NCI-H82 treated with DMSO at 0.1 percent for 48 hours (cell line): ENCODE results near the gene CRYZL1.
A peak's percentile ranks its signal among the peaks of the same experiment; 100 is the strongest.
"Not testable (repeated sequence)": the region's sequence is repeated elsewhere in the genome, so short reads cannot be mapped to it uniquely, and the experiment has no call there.

Experiments
- DNase-seq: peaks from one replicate; lab custom pipeline; 2025; ENCODE audit not compliant: unreplicated experiment; lab: John Stamatoyannopoulos, UW

The CRYZL1 gene

GRCh38 chr21:33641352-33642026, at the start of gene CRYZL1:
TSS of gene CRYZL1 (minus strand) at chr21:33641741. CDS start at chr21:33631551, 10,190 bp downstream.
- DNase-seq, result peak; percentile 96

GRCh38 chr21:33690874-33691273, 49.3 kb upstream of the CRYZL1 start:
- no peak for DNase-seq

- DNase-seq, result no peak
Measured at GRCh38 chr21:33688353-33688752, 46.8 kb upstream of the CRYZL1 start.

GRCh38 chr21:33687634-33688033, 46.1 kb upstream of the CRYZL1 start:
- no peak for DNase-seq

- no peak for DNase-seq
Measured at GRCh38 chr21:33686386-33686785, 44.8 kb upstream of the CRYZL1 start.

GRCh38 chr21:33685613-33686197, 44.2 kb upstream of the CRYZL1 start:
- no peak for DNase-seq

GRCh38 chr21:33684923-33685560, 43.5 kb upstream of the CRYZL1 start:
- no peak for DNase-seq

GRCh38 chr21:33684068-33684467, 42.5 kb upstream of the CRYZL1 start:
- peak; percentile 35 for DNase-seq

GRCh38 chr21:33682992-33683627, 41.6 kb upstream of the CRYZL1 start:
- no peak for DNase-seq

GRCh38 chr21:33680870-33681269, 39.3 kb upstream of the CRYZL1 start:
- DNase-seq, result no peak

GRCh38 chr21:33677450-33677849, 35.9 kb upstream of the CRYZL1 start:
- no peak for DNase-seq

GRCh38 chr21:33676666-33677065, 35.1 kb upstream of the CRYZL1 start:
- not testable (repeated sequence) for DNase-seq

- DNase-seq, result no peak
Measured at GRCh38 chr21:33674226-33674625, 32.7 kb upstream of the CRYZL1 start.

GRCh38 chr21:33673473-33673872, 31.9 kb upstream of the CRYZL1 start:
- no peak for DNase-seq

GRCh38 chr21:33670076-33670978, 28.8 kb upstream of the CRYZL1 start:
- no peak for DNase-seq

- no peak for DNase-seq
Measured at GRCh38 chr21:33668620-33669019, 27.1 kb upstream of the CRYZL1 start.

- no peak for DNase-seq
Measured at GRCh38 chr21:33668180-33668579, 26.6 kb upstream of the CRYZL1 start.

- DNase-seq, result no peak
Measured at GRCh38 chr21:33667636-33668035, 26.1 kb upstream of the CRYZL1 start.

- DNase-seq, result no peak
Measured at GRCh38 chr21:33666153-33666552, 24.6 kb upstream of the CRYZL1 start.

- no peak for DNase-seq
Measured at GRCh38 chr21:33664135-33664534, 22.6 kb upstream of the CRYZL1 start.

GRCh38 chr21:33663241-33663640, 21.7 kb upstream of the CRYZL1 start:
- DNase-seq, result no peak
